Hematopoietic multipotent progenitor cell treated with erythropoietin and hydrocortisone succinate and interleukin-3 and kit ligand, for 15 days (in vitro differentiated cells): ENCODE measurements around the gene BBX.
"Not testable (repeated sequence)": the region's sequence is repeated elsewhere in the genome, so short reads cannot be mapped to it uniquely, and the experiment has no call there.

Experiments
- DNase-seq: peaks from one replicate; pipeline ENCODE4 v3.0.0-alpha.2; 2015; ENCODE audit warnings: low spot score

Gene BBX

GRCh38 chr3:107684431-107684925 is 161.7 kb downstream of the BBX start:
- no peak for DNase-seq

- no peak for DNase-seq
Measured at GRCh38 chr3:107685383-107685782, 162.6 kb downstream of the BBX start.

- DNase-seq, result no peak
Measured at GRCh38 chr3:107687056-107687581, 164.4 kb downstream of the BBX start.

- DNase-seq, result no peak
Measured at GRCh38 chr3:107689355-107689754, 166.6 kb downstream of the BBX start.

GRCh38 chr3:107690522-107691138 is 167.9 kb downstream of the BBX start:
- peak; percentile 58 for DNase-seq

GRCh38 chr3:107691984-107692383 is 169.2 kb downstream of the BBX start:
- not testable (repeated sequence) for DNase-seq

- not testable (repeated sequence) for DNase-seq
Measured at GRCh38 chr3:107697348-107697747, 174.6 kb downstream of the BBX start.

- not testable (repeated sequence) for DNase-seq
Measured at GRCh38 chr3:107697855-107698254, 175.1 kb downstream of the BBX start.

- DNase-seq, result no peak
Measured at GRCh38 chr3:107699682-107700081, 176.9 kb downstream of the BBX start.

- no peak for DNase-seq
Measured at GRCh38 chr3:107701299-107701698, 178.5 kb downstream of the BBX start.

GRCh38 chr3:107704477-107704876 is 181.7 kb downstream of the BBX start:
- no peak for DNase-seq

GRCh38 chr3:107705046-107705445 is 182.3 kb downstream of the BBX start:
- DNase-seq, result no peak

GRCh38 chr3:107710851-107711250 is 188.1 kb downstream of the BBX start:
- DNase-seq, result no peak

GRCh38 chr3:107716734-107717133 is 194.0 kb downstream of the BBX start:
- no peak for DNase-seq

- no peak for DNase-seq
Measured at GRCh38 chr3:107718547-107718946, 195.8 kb downstream of the BBX start.

- DNase-seq, result no peak
Measured at GRCh38 chr3:107727102-107727501, 204.3 kb downstream of the BBX start.

- DNase-seq, result no peak
Measured at GRCh38 chr3:107729686-107730085, 206.9 kb downstream of the BBX start.

- no peak for DNase-seq
Measured at GRCh38 chr3:107734317-107734716, 211.6 kb downstream of the BBX start.

GRCh38 chr3:107737914-107738313 is 215.2 kb downstream of the BBX start:
- no peak for DNase-seq

GRCh38 chr3:107738486-107739183 is 215.9 kb downstream of the BBX start:
- DNase-seq, result no peak

GRCh38 chr3:107739227-107739626 is 216.5 kb downstream of the BBX start:
- no peak for DNase-seq

GRCh38 chr3:107740992-107741896 is 218.5 kb downstream of the BBX start:
- peak; percentile 36 for DNase-seq
